G401 (cell line): ENCODE measurements around the gene DRAM1. TPM values are rescaled to one million over a fixed set of nuclear protein-coding genes. Genes with fewer than 3 reads are reported as not detected.
A peak's percentile ranks its signal among the peaks of the same experiment; 100 is the strongest.

ENCODE experiments used
- DNase-seq: peaks from one replicate; pipeline ENCODE4 v3.0.0-alpha.2; 2015; ENCODE audit warnings: low spot score
- in situ Hi-C: cut with HindIII; loops from 2 replicates; pipeline ENCODE4 v1.10.0; 2016; ENCODE audit warnings: low sequenced_read_pairs, mixed read lengths
- total RNA-seq: library from RNA; depleted of rRNA; stranded (reverse); fragments of >200 nt; shearing (Covaris generic); gene quantifications from 2 replicates; pipeline ENCODE4 v1.2.3, GENCODE V29; 2014

The DRAM1 gene
- total RNA-seq, 1 experiment from 2014 or later, result 7.9 TPM

DNA sequence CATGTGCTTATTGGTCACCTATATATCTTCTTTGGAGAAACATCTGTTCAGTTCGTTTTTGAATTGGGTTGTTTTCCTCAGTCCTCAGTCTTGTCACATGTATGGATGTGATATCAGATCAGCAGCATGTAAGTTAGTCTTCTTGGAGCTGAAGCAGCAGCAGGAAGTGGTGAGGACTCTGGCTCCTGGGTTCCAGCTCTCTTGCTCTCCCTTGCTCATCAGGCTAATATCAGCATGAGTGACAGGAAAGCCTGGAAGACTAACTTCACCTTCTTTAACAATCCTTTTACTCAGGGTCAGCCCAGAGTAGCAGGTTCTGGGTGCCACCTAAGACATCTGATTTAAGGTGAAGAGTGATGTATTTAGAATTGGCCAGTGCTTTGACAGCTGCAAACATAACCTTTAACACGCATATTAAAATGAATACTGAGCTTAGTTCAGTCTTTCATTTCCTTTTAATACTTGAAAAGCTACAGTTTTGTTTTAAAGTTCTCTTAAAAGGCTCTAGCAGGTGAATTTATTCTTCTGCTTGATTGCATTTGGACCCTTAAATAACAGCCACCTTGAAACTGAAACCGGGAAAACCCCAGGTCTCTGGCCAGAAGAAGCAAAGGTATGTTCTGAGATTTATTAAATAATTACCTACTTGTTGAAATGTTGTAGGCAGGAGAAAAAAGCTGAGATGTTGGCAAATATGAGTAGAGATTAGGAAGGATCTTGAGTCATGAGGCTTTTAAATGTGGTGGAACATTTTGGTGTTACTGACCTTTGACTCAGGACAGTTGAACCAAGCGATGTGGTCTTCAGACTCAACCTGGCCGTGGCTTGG, 54.3 kb downstream of the DRAM1 start:
- in situ Hi-C loops, result no loop called here
- DNase-seq, result no peak

DNA sequence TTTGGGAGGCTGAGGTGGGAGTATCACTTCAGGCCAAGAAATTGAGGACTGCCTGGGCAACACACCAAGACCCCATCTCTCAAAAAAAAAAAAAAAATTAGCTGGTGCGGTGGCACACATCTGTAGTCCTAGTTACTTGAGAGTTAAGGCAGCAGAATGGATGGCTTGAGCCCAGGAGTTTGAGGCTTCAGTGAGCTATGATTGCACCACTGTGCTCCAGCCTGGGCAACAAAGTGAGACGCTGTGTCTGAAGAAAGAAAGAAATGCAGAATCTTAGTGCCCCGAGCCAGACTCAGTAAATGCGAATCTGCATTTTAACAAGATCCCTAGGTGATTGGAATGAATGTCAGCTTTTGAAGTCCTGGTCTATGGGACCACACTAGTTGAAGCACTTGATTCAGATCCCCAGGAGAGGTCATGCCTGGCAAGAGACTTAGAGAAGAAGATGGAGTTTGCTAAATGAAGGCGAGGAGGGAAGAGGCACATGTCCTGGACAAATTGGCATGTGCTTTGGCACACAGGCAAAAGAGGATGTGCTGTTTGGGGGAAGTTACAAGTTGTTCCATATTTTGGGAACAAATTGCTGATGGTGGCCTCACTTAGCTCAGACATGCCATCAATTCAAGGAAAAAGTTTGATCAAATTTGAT, 56.6 kb downstream of the DRAM1 start:
- no peak for DNase-seq
- in situ Hi-C loops, result no loop called here

DNA sequence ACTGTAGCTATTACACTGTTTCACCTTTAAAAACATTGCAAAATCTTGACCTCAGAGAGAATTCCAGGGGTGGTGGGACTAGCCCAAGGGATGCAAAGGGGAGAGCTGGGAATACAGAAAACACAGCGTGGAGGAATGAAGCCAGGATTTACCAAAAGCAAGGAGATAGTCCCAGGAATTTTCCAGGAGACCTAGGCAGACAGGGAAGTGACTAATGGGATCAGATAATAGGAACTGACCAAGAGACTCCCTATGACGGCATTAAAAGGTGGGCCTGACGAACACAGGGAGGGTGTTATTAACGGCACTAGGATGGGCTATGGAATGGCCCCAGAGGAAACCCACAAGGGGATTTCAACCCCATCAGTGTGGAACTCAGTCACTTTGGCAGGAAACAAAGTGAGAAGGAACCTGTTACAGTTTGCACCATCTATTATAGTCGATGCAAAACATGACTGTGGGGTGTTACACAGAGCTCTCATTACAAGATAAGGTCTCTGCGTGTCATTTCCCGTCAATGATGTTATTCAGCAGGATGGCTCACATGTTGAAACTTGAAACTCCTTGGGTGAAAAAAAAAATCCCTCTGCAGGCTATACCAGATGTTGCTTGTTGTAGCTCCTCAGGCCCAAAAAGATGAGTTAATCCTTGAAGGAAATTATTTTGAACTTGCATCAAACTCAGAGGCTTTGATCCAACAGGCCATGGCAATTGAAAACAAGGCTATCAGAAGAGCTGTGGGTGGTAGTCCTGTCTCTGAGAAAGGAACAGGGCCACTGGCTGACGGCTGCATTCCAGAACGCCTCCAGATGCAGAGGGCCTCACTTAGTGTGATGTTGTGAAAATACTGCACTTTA, 58.7 kb downstream of the DRAM1 start:
- in situ Hi-C loops, result no loop called here
- no peak for DNase-seq

DNA sequence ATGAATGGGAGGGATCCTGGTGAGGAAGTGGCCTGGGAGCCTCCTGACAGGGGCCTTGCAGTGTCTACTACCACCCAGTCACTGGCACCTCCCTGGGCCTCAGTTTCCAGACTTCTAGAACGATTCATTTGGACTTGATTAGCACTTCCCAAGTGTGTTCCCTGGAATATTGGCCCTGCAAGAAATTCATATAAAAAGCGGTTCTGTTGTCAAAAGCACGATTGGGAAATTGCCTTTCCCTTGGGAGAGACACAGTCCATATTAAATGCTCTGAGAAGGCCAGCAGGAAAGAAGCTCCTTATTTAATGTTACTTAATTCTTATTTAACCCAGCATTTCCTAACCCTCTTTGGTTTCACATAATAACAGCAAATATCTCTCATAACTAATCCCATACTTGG, 61.9 kb downstream of the DRAM1 start:
- in situ Hi-C loops, result no loop called here
- no peak for DNase-seq

DNA sequence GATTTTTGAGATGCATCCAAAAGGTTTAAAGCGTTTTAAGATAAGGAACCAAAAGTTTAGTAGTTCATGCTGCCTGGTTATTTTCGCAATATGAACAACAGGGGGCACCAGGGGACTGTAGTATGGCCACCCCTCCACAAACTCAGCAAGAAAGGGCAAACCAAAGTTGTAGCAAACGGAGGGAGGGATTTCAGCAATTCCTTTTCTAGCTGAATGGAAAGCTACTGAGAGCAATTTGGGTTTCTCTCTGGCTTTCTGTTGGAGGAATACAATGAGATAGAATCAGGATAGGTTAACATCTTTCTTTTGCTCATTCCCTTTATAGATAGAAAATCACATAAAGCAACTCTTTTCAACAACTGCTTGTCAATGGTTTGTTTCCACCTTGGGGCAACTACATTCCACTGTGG, 62.5 kb downstream of the DRAM1 start:
- peak; percentile 44 for DNase-seq
- in situ Hi-C loops, result no loop called here

DNA sequence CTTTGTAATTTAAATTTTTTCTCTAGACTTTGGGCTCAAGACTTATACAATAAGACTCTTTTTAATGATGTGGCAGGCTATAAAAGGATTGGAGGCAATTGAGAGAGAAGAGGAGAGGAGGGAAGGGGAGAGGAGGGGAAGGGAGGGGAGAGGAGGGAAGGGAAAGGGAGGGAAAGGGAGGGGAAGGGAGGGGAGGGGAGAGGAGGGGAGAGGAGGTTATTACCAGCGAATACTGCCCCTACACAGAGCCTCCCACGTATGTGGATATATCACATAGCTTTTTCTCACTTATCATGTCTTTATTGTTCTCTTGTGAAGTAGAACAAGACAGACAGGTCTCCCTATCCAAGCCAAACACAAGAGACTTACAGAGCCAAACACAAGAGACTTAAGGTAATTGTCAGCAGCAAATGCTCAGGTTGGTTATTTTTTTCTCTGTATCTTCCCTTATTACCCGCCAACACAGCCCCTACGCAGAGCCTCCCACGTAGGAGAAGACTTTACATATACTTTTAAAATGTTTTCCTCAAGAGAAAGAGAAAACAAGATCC, 63.1 kb downstream of the DRAM1 start:
- DNase-seq, result no peak
- in situ Hi-C loops, result no loop called here

DNA sequence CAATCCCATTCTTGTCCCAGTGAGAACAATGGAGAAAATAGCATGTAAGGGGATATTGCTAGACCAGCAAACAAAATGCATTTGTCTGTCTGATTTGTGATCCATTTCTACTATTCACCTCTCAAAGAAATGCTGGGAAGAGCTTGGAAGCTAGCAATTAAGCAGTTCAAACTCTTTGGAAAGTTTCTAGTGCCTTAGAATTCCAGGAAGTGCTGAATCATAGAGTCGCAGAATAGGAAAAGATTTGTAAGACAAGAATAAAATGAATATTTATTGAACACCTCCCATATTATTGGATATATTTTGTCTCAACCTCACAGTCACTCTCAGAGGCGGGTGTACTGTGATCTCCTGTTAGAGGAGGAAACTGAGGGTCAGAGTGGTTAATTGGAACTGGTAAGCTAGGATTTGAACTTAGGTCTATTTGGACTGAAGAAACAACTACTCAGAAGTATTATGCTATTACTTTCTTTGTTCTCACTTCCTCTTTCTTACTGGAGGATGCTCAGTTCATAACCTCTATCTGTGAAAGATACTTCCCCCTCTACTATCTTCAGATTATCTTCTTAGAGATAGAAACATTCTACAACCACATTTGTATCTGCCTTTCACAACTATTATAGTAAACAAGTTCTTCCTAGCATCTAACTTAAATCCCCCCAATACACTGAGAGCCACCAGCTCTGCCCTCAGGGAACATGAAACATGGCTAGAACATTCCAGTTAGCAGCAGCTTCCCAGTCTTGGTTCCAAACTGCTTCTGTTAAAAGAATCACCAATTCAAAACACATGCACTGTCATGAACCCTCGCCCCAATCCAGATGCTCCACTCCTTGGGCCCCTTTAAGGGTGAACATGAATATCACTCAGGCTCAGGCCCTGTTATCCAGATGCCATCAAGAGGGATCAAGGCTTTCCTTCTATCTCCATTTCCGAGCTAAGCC, 64.2 kb downstream of the DRAM1 start:
- in situ Hi-C loops, result no loop called here
- no peak for DNase-seq

DNA sequence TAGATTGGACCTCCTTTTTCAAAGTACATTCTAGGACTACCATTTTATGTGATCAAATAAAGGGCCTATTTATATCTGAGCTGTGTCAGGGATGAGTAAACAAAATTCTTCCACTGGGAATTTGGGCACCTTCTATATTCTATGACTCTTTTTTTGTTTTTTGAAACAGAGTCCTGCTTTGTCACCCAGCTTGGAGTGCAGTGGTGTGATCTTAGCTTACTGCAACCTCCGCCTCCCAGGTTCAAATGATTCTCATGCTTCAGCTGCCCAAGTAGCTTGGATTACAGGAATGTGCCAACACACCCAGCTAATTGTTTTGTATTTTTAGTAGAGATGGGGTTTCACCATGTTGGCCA, 64.8 kb downstream of the DRAM1 start:
- in situ Hi-C loops, result no loop called here
- DNase-seq, result no peak

DNA sequence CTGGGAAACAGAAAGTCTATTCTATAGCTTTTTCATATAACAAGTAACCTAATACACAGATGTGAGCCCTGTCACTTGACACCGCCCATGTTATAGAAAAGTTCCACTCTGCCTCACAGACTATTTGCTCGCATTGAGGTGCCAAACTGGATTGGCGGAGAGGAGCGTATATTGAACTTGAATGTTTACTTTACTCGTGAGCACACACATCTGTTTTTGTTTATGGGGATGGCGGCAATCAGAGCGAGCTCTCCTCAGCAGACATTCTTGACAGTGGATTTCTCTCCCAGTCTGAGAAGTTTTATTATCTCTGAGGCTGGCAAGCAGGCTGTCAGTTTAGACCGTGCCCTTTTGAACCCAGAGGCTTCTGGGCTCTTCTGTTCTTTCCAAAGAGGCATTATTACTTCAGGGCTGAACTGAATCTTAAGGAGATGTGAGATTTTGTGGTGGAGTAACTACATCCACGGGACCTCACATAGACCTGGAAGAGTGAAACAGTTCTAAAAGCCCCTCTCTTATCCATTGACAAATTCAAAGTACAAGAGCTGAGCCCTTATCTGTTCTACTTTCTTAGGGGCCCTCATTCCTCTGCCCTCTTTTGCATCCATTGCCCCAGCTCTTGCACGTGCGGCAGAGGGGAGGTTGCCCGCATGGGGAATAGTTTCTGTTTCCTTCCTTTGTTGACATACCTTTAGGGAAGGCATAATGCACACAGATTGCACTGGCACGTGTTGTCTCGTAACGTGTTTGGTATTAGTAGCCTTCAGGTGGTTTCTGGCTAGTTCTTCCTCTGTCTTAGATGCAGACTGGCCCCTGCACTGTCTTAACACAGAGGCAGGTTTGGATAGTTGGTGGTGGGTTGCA, 68.2 kb downstream of the DRAM1 start:
- DNase-seq, result no peak
- in situ Hi-C loops, result no loop called here

DNA sequence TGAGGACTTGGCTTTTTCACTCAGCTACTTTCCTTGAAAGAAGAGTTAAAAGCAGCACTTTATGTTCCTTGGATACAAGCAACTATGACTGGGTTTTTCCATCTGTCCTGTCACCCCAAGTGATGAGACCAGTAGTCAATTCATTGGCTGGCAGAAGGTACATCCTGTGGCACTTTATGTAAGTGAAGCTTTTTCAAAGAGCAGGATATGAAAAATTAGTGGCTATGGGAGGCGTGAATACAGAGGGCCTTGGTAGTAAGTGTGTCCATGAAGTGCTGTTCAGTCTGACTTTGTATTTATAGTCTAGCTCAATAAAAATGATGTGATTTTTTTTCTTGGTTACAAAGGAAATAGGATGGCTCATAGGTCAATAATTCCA, 68.8 kb downstream of the DRAM1 start:
- in situ Hi-C loops, result no loop called here
- no peak for DNase-seq

DNA sequence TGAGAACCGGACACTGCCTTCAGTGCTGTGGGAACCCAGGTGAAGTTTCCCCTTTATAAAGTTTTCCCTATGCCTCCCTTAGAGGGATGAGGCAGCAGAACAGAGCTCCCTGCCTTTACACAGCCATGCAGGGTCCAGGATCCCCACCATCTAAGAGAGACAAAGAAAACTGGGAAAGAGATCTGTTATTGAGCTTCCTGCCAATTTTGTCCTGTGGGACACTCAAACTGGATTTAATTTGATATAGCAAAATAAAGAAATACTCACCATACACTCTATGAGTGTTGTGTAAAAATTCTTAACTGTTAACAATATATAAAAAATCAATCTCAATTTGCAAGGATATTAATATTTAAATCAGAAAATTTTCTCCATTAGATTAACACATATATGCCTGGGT, 69.9 kb downstream of the DRAM1 start:
- in situ Hi-C loops, result no loop called here
- no peak for DNase-seq

DNA sequence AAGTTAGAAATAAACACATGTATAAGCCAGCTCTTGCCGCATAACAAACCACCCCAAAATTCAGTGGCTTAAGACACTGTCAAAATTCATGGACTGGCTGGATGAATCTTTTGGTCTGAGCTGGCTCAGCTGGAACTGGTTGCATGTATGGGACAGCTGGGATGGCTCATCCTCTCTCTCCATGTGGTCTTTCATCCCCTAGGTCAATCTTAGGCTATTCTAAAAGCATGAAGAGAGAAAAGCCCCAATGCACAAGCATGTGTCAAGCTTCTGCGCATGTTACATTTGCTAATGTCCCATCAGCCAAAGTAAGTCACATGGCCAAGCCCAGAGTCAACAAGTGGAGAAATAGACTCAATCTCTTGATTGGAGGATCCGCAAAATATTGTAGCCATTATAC, 71.0 kb downstream of the DRAM1 start:
- in situ Hi-C loops, result no loop called here

DNA sequence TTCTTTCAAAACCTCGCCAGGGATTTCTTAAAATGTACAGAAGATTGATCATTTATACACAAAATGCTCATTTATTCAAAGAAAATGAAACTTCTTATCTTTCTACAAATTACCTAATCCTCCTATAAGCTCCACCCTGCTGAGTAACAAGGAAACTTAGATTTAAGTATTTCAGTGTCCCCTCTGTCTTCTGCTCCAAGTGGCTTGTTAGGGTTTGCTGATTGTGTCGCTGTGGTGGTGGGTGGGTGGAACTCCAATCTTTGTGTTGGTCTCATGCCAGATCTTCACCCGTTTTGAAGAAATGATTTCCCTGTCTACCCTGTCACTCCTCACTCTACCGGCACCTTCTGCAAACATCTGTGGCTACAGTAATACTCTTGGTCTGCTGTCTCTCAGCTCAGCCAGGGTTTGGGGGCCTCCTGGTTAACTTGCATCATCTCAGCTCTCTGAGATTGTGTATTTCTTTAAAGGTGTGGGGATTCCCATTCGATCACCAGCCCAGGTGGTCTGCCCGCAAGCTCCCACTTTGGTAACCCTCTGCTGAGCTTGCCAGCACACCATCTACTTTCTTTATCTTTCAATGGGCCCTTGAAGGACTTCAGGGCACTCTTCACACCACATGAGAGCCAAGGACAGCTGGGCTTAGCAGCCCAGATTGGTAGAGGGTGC, 73.8 kb downstream of the DRAM1 start:
- in situ Hi-C loops, result no loop called here

More for the DNA sequence above, 71.0 kb downstream of the DRAM1 start:
- DNase-seq, result no peak

DNA sequence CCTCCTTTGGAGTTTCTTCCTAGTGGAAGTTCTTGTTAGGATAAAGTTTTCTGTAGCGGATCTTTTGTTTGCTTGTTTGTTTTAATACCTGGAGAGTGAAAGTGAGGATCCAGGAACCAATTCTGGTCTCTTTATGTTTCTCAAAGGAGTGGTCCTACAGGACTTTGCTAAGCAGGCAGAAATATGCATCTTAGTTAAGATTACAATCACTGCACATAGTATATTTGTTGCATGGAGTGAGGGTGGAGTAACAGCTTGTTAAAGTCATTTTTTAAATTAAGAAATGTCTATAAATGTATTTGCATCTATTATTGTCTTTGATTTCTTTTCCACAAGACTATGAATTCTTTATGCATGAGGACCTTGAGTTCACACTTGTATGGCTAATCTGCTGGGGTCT, 76.7 kb downstream of the DRAM1 start:
- no peak for DNase-seq
- in situ Hi-C loops, result no loop called here

More for the DNA sequence above, 73.8 kb downstream of the DRAM1 start:
- DNase-seq, result no peak

DNA sequence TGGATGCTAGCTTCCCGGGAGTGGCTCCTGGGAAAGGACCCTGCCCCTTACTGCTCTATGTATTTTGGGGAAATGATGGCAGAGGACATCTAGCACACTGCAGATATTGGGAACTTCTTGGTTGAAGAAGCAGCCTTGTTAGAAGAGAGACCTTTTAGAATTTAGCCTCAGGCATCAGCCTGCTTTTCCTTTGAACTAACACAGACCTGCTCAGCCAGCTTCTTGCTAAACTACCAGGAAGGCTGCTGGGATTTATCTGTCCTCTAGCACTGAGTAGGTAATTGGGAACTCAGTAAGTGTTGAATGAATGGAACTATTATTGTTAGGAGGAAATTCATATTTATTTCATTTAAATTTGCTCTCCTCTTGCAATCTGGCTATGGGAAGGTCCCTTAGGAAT, 77.3 kb downstream of the DRAM1 start:
- no peak for DNase-seq
- in situ Hi-C loops, result no loop called here

DNA sequence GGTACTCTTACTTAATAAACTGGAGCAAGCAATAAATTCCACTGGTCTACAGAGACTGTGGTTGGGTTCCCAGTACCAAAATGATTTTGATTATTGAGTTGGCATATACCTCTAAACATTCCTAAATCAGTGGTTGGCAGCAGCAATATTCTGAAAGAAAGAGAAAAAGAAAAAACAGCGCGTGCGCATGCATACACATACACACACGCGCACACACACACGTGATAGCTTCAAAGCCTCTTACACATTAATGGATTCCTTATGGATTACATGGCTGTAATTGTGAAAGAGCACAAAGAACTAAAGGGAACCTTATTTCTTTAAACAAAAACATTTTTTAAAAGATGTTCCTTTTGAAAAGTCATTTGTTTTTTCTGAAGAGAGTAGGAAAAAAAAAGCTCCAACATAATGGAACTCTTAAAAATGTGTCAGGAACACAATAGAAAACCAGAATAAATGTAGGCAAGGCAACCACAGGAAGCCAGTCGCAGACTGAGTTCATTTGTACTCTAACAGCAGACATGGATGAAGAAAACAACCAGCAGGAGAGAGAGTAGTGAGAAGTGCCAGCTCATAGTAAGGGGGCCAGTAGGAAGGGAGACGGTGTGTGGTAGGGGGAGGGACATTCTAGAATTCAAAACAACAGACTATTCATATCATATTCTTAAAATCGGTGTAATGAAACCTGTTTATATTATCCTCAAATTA, 80.0 kb downstream of the DRAM1 start:
- DNase-seq, result no peak
- in situ Hi-C loops, result no loop called here

DNA sequence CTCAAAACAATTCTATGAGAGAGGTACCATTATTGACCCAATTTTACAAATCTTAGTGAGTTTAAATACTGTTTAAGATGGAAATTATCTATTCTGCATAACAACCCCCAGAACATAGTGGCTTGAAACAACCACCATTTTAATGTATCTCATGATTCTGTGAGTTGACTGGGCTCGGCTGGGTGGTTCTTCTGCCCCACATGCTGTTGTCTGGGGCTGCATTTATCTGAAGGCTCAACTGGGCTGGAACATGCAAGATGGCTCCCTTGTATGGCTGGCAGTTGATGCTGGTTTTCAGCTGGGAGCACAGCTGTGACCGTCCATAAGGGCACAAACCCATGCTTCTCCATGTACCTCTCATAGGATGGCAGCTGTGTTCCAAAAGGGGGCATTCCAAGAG, 82.2 kb downstream of the DRAM1 start:
- DNase-seq, result no peak
- in situ Hi-C loops, result no loop called here
